Mesenchymal stem cell (in vitro differentiated cells and primary cell): ENCODE data around the gene PIGP.
A peak's percentile ranks its signal among the peaks of the same experiment; 100 is the strongest.

Source experiments
- DNase-seq: peaks from one replicate; pipeline ENCODE4 v3.0.0-alpha.2; 2013
- H2AFZ ChIP-seq: one replicate; pipeline ENCODE4 v1.6.1; 2013; ENCODE audit warnings: low read depth, mild to moderate bottlenecking, control low read depth, inconsistent platforms, low read length, moderate library complexity
- H2AK5ac ChIP-seq: 2 replicates; pipeline ENCODE4 v1.6.1; 2013; ENCODE audit warnings: low read length, moderate library complexity, mild to moderate bottlenecking, inconsistent platforms; ENCODE audit not compliant: severe bottlenecking
- H2BK120ac ChIP-seq: one replicate; pipeline ENCODE4 v1.6.1; 2013; ENCODE audit warnings: low read depth, mild to moderate bottlenecking, inconsistent platforms, low read length, moderate library complexity
- H2BK12ac ChIP-seq, 2 experiments: one replicate each; pipeline ENCODE4 v1.6.1; 2013; ENCODE audit warnings: inconsistent platforms in 2 of 2, low read length in 2 of 2, mild to moderate bottlenecking in 2 of 2, moderate library complexity in 2 of 2, control low read depth in 1 of 2
- H2BK15ac ChIP-seq: one replicate; pipeline ENCODE4 v1.6.1; 2013; ENCODE audit warnings: mild to moderate bottlenecking, low read depth, inconsistent platforms; ENCODE audit not compliant: poor library complexity, severe bottlenecking
- H2BK5ac ChIP-seq: 2 replicates; pipeline ENCODE4 v1.6.1; 2013; ENCODE audit warnings: low read depth, mild to moderate bottlenecking, low read length, control low read depth, inconsistent platforms; ENCODE audit not compliant: poor library complexity, severe bottlenecking
- H3K14ac ChIP-seq, 2 experiments: one replicate each; pipeline ENCODE4 v1.6.1; 2013; ENCODE audit warnings: inconsistent platforms in 2 of 2, low read length in 2 of 2, control low read depth in 1 of 2, mild to moderate bottlenecking in 1 of 2, moderate library complexity in 1 of 2
- H3K18ac ChIP-seq, 2 experiments: one replicate each; pipeline ENCODE4 v1.6.1; 2013; ENCODE audit warnings: inconsistent platforms in 2 of 2, low read length in 2 of 2, control low read depth in 1 of 2, low read depth in 1 of 2, mild to moderate bottlenecking in 1 of 2
- H3K23ac ChIP-seq, 2 experiments: one replicate each; pipeline ENCODE4 v1.6.1; 2013; ENCODE audit warnings: inconsistent platforms in 2 of 2, low read length in 2 of 2, mild to moderate bottlenecking in 2 of 2, moderate library complexity in 2 of 2, control low read depth in 1 of 2
- H3K27ac ChIP-seq: 2 replicates; pipeline ENCODE4 v1.5.1; 2013; ENCODE audit warnings: mild to moderate bottlenecking, moderate library complexity, low read length, control low read depth, inconsistent platforms; ENCODE audit not compliant: poor library complexity, severe bottlenecking
- H3K27me3 ChIP-seq, 2 experiments: 2 replicates each; pipeline versions ENCODE4 v1.6.1 to v1.7.0; 2013; ENCODE audit warnings: low read length in 2 of 2, mild to moderate bottlenecking in 2 of 2, moderate library complexity in 2 of 2, control low read depth in 1 of 2, inconsistent platforms in 1 of 2; ENCODE audit not compliant: control insufficient read depth in 1 of 2, insufficient read depth in 1 of 2
- H3K36me3 ChIP-seq, 2 experiments: 2 replicates each; pipeline versions ENCODE4 v1.6.1 to v1.7.0; 2013; ENCODE audit warnings: low read length in 2 of 2, control low read depth in 1 of 2, inconsistent platforms in 1 of 2, low read depth in 1 of 2, mild to moderate bottlenecking in 1 of 2; ENCODE audit not compliant: insufficient read depth in 2 of 2, control insufficient read depth in 1 of 2
- H3K4ac ChIP-seq, 2 experiments: one replicate each; pipeline ENCODE4 v1.6.1; 2013; ENCODE audit warnings: inconsistent platforms in 2 of 2, low read length in 2 of 2, mild to moderate bottlenecking in 2 of 2, moderate library complexity in 2 of 2, control low read depth in 1 of 2, low read depth in 1 of 2
- H3K4me1 ChIP-seq: 2 replicates; pipeline ENCODE4 v1.6.1; 2013; ENCODE audit warnings: low read depth, low read length, control low read depth; ENCODE audit not compliant: control insufficient read depth, insufficient read depth
- H3K4me2 ChIP-seq: 2 replicates; pipeline ENCODE4 v1.6.1; 2013; ENCODE audit warnings: low read length, mild to moderate bottlenecking, inconsistent platforms; ENCODE audit not compliant: poor library complexity, severe bottlenecking
- H3K4me3 ChIP-seq, 2 experiments: 2 replicates each; pipeline versions ENCODE4 v1.5.1 to v1.7.0; 2013; ENCODE audit warnings: low read length in 2 of 2, mild to moderate bottlenecking in 2 of 2, control low read depth in 1 of 2, low read depth in 1 of 2; ENCODE audit not compliant: insufficient read depth in 1 of 2
- H3K79me1 ChIP-seq: replicated peaks from 2 replicates; pipeline ENCODE4 v1.6.1; 2013; ENCODE audit warnings: mild to moderate bottlenecking, control low read depth, low read length, inconsistent platforms; ENCODE audit not compliant: poor library complexity, severe bottlenecking
- H3K9ac ChIP-seq: 2 replicates; pipeline ENCODE4 v1.7.0; 2013; ENCODE audit warnings: mild to moderate bottlenecking, low read length, moderate library complexity
- H3K9me3 ChIP-seq: 2 replicates; pipeline ENCODE4 v1.7.0; 2013; ENCODE audit warnings: mild to moderate bottlenecking, low read length; ENCODE audit not compliant: control insufficient read depth
- H4K8ac ChIP-seq: one replicate; pipeline ENCODE4 v1.6.1; 2013; ENCODE audit warnings: inconsistent platforms, mild to moderate bottlenecking, low read length, moderate library complexity
- H4K91ac ChIP-seq: one replicate; pipeline ENCODE4 v1.6.1; 2013; ENCODE audit warnings: mild to moderate bottlenecking, low read length, inconsistent platforms
- WGBS: methylation state at CpG from one replicate; pipeline ENCODE4 v1.1.7; 2013; ENCODE audit warnings: mixed read lengths; 5-methylcytosine and 5-hydroxymethylcytosine counted together

PIGP gene

DNA sequence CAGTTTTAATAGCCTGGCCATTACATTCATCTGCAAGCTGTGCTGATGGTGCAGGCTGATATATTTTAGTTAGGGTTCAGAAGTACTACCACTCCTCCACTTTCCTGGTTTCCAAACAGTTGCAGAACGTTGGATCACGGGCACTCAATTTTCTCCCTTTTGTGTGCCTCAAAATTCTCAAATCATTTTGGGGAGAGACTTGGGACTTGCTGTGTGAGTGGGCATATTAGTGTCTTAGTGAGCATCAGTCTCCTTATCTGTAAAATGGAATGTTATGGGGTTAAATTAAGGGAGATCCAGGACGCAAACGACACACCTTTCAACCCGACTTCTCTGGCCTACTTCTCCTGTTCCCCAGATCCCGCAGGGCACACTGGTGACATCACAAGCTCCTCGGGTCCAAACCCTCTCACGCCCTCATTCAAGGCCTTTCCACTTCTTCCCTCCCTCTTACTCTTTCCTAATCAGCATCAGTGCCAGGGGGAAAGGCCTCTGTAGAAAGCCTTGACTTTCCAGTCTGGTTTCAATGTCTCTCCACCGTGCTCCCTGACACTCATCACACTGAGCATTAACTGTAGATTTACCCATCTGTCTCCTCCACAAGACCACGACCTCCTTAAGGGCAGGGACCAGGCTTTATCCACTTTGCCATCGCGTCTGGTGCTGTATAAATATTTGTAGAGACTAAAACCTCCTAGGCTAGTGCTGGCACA is 1.2 kb downstream of the PIGP start:
- peak overlapping the region; percentile 30 for H2BK120ac ChIP-seq
- H3K9ac ChIP-seq = peak overlapping the region; percentile 100
- peak overlapping the region in 1 of 2 experiments; percentile 13 for H3K14ac ChIP-seq
- no peak overlapping the region for H2BK15ac ChIP-seq
- peaks cover 5% of the 10 kb centered on the region for H3K4me1 ChIP-seq
- H2BK12ac ChIP-seq = peak overlapping the region in 1 of 2 experiments; percentile 71
- peak overlapping the region; percentile 68 for H2BK5ac ChIP-seq
- H4K91ac ChIP-seq = peak overlapping the region; percentile 87
- H3K36me3 ChIP-seq = peaks cover 0 to 29% of the 10 kb centered on the region in 2 experiments
- peak overlapping the region; percentile 90 for H3K27ac ChIP-seq
- no peaks in the 10 kb centered on the region for H3K9me3 ChIP-seq
- H2AFZ ChIP-seq = no peak overlapping the region
- peak overlapping the region; percentile 85 for H3K4me2 ChIP-seq
- H3K27me3 ChIP-seq = no peaks in the 10 kb centered on the region
- peak; percentile 87 for DNase-seq
- WGBS = 65% methylated on average over 12 of the region's 12 CpGs
- peak overlapping the region; percentile 69 to 93 for H3K4me3 ChIP-seq
- peak overlapping the region; percentile 83 for H4K8ac ChIP-seq
- H3K18ac ChIP-seq = peak overlapping the region; percentile 97 to 98
- peak overlapping the region; percentile 61 for H2AK5ac ChIP-seq
- peak overlapping the region; percentile 97 to 98 for H3K4ac ChIP-seq
- H3K23ac ChIP-seq = no peak overlapping the region
- H3K79me1 ChIP-seq = peaks cover 17% of the 10 kb centered on the region

DNA sequence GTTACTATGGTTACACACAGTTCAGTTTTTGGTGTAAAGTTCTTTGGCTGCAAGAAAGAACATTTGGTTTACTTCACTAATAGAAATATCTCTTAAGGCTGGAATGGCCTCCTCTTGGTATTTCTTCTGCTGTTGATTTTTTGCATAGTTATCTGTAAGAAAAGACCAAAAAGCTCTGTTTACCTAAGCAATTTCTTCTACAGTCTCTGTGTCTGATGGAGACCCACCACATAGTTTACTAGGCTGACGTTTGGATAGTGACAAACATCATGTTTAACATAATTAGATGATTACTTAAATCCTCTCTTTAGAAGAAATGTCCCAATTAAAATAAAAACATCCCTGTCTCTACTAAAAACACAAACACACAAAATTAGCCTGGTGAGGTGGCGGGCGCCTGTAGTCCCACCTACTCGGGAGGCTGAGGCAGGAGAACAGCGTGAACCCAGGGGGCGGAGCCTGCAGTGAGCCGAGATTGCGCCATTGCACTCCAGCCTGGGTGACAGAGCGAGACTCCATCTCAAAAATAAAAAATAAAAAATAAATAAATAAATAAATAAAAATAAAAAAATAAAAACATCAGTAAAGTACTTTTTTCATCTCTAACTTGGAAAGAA is 7.2 kb downstream of the PIGP start:
- peaks cover 6% of the 10 kb centered on the region for H3K4me1 ChIP-seq
- no peak overlapping the region for H2AK5ac ChIP-seq
- no peak for DNase-seq
- H3K4me3 ChIP-seq = no peak overlapping the region
- H2BK12ac ChIP-seq = no peak overlapping the region
- H4K8ac ChIP-seq = no peak overlapping the region
- H3K79me1 ChIP-seq = peaks cover 9% of the 10 kb centered on the region
- no peak overlapping the region for H2BK120ac ChIP-seq
- H3K9me3 ChIP-seq = no peaks in the 10 kb centered on the region
- H3K27ac ChIP-seq = no peak overlapping the region
- H3K36me3 ChIP-seq = peaks cover 0 to 45% of the 10 kb centered on the region in 2 experiments
- H3K27me3 ChIP-seq = no peaks in the 10 kb centered on the region
- no peak overlapping the region for H4K91ac ChIP-seq
- H3K18ac ChIP-seq = no peak overlapping the region
- no peak overlapping the region for H2BK5ac ChIP-seq
- H3K14ac ChIP-seq = no peak overlapping the region
- no peak overlapping the region for H3K9ac ChIP-seq
- 94% methylated on average over 5 of the region's 9 CpGs for WGBS
- H3K23ac ChIP-seq = no peak overlapping the region
- no peak overlapping the region for H2BK15ac ChIP-seq
- H3K4me2 ChIP-seq = no peak overlapping the region
- no peak overlapping the region for H2AFZ ChIP-seq
- H3K4ac ChIP-seq = no peak overlapping the region

DNA sequence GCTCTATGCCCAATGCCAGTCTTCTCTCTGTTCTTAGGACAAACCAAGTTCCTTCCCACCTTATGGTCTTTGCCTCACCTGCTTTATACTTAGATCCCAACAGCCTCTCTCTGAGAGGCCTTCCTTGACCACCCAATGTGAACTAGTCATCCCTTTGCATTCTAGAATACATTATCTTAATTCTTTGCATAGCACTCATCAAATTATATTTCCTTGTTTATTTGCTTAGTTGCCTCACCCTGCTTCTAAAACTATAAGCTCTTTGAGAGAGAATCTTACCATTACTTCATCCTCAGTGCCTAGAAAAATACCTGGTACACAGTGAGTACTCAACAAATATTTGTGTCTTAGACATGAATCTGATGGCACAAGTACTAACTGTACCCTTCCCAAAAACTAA is 8.0 kb downstream of the PIGP start:
- Histone ChIP-seq H3K4me3 (no peak overlapping the region), H2AK5ac (no peak overlapping the region), H3K4me1 (peaks cover 8% of the 10 kb centered on the region), H2BK120ac (no peak overlapping the region), H2AFZ (no peak overlapping the region), H3K23ac (no peak overlapping the region), H3K18ac (no peak overlapping the region), H2BK5ac (no peak overlapping the region), H3K9me3 (no peaks in the 10 kb centered on the region), H3K4ac (no peak overlapping the region), H3K4me2 (no peak overlapping the region), H2BK15ac (no peak overlapping the region), H3K79me1 (peaks cover 5% of the 10 kb centered on the region), H3K27ac (no peak overlapping the region), H3K27me3 (no peaks in the 10 kb centered on the region), H4K91ac (no peak overlapping the region), H3K36me3 (peaks cover 0 to 38% of the 10 kb centered on the region in 2 experiments), H4K8ac (no peak overlapping the region), H2BK12ac (no peak overlapping the region), H3K14ac (no peak overlapping the region), H3K9ac (no peak overlapping the region)
- no peak for DNase-seq

DNA sequence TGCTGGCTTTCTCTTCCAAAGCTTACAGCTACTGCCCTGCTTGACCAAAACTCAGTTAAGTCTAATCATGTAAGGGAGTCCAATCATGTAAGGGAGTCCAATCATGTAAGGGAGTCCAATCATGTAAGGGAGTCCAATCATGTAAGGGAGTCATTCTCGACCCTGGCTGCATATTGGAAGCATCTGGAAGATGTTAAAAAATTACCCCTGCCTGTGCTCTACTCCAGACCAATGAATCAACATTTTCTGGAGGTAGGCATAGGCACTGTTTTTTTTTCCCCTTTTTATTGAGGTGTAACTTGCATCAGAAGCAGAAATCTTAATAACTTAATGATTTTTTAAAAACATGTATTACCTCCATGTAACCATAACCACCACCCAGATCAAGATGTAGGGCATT is 9.4 kb downstream of the PIGP start:
- no peak overlapping the region for H3K14ac ChIP-seq
- peaks cover 9% of the 10 kb centered on the region for H3K4me1 ChIP-seq
- H3K79me1 ChIP-seq = no peaks in the 10 kb centered on the region
- 100% methylated on average over 1 of the region's 1 CpG for WGBS
- H2BK5ac ChIP-seq = no peak overlapping the region
- no peak overlapping the region for H2BK15ac ChIP-seq
- H4K8ac ChIP-seq = no peak overlapping the region
- H2AFZ ChIP-seq = no peak overlapping the region
- no peak overlapping the region for H4K91ac ChIP-seq
- H3K9ac ChIP-seq = peak overlapping the region; percentile 17
- no peak overlapping the region for H3K4me2 ChIP-seq
- H3K4me3 ChIP-seq = no peak overlapping the region
- H2AK5ac ChIP-seq = peak overlapping the region; percentile 49
- no peaks in the 10 kb centered on the region for H3K9me3 ChIP-seq
- H3K4ac ChIP-seq = no peak overlapping the region
- no peak overlapping the region for H3K18ac ChIP-seq
- no peak overlapping the region for H3K27ac ChIP-seq
- DNase-seq = no peak
- no peak overlapping the region for H3K23ac ChIP-seq
- H2BK12ac ChIP-seq = no peak overlapping the region
- H2BK120ac ChIP-seq = no peak overlapping the region
- peaks cover 0 to 24% of the 10 kb centered on the region in 2 experiments for H3K36me3 ChIP-seq
- no peaks in the 10 kb centered on the region for H3K27me3 ChIP-seq
